Activated CD8-positive, alpha-beta memory T cell treated with anti-CD3 and anti-CD28 coated beads for 4 hours (primary cell): ENCODE results near the gene PDE4B.
"Not testable (repeated sequence)": the region's sequence is repeated elsewhere in the genome, so short reads cannot be mapped to it uniquely, and the experiment has no call there.

Experiments
- DNase-seq, 2 donors: peaks; one replicate each; pipeline ENCODE4 v3.0.0-alpha.2; 2020; ENCODE audit warnings: low read depth in 2 of 2

PDE4B gene

GRCh38 chr1:66388913-66389312 is 596.2 kb downstream of the PDE4B start:
- no peak for DNase-seq

- no peak for DNase-seq
These were observed 601.0 kb downstream of the PDE4B start for GRCh38 chr1:66393586-66394287.

- DNase-seq = no peak
These were observed 601.9 kb downstream of the PDE4B start for GRCh38 chr1:66394603-66395002.

- DNase-seq = no peak
These were observed 602.7 kb downstream of the PDE4B start for GRCh38 chr1:66395202-66396061.

GRCh38 chr1:66396212-66396890 is 603.7 kb downstream of the PDE4B start:
- no peak for DNase-seq

- DNase-seq = no peak
These were observed 604.5 kb downstream of the PDE4B start for GRCh38 chr1:66397192-66397591.

GRCh38 chr1:66399888-66400529 is 607.3 kb downstream of the PDE4B start:
- DNase-seq = no peak

GRCh38 chr1:66400660-66401059 is 608.0 kb downstream of the PDE4B start:
- DNase-seq = no peak

- no peak for DNase-seq
These were observed 608.5 kb downstream of the PDE4B start for GRCh38 chr1:66401244-66401643.

- DNase-seq = no peak
These were observed 609.5 kb downstream of the PDE4B start for GRCh38 chr1:66402194-66402593.

- no peak for DNase-seq
These were observed 610.5 kb downstream of the PDE4B start for GRCh38 chr1:66403007-66403731.

- no peak for DNase-seq
These were observed 612.4 kb downstream of the PDE4B start for GRCh38 chr1:66405061-66405460.

GRCh38 chr1:66411449-66411848 is 618.8 kb downstream of the PDE4B start:
- not testable (repeated sequence) for DNase-seq

GRCh38 chr1:66412704-66413103 is 620.0 kb downstream of the PDE4B start:
- no peak for DNase-seq

GRCh38 chr1:66413136-66413837 is 620.6 kb downstream of the PDE4B start:
- no peak for DNase-seq

GRCh38 chr1:66413838-66414175 is 621.1 kb downstream of the PDE4B start:
- no peak for DNase-seq

GRCh38 chr1:66415281-66415680 is 622.6 kb downstream of the PDE4B start:
- no peak for DNase-seq

- DNase-seq = no peak
These were observed 623.2 kb downstream of the PDE4B start for GRCh38 chr1:66415866-66416265.

- no peak for DNase-seq
These were observed 623.6 kb downstream of the PDE4B start for GRCh38 chr1:66416295-66416694.

- no peak for DNase-seq
These were observed 625.3 kb downstream of the PDE4B start for GRCh38 chr1:66418021-66418420.

GRCh38 chr1:66420171-66420570 is 627.5 kb downstream of the PDE4B start:
- DNase-seq = not testable (repeated sequence)
